Measurements from ENCODE around the gene GID4.

Gene GID4

DNA sequence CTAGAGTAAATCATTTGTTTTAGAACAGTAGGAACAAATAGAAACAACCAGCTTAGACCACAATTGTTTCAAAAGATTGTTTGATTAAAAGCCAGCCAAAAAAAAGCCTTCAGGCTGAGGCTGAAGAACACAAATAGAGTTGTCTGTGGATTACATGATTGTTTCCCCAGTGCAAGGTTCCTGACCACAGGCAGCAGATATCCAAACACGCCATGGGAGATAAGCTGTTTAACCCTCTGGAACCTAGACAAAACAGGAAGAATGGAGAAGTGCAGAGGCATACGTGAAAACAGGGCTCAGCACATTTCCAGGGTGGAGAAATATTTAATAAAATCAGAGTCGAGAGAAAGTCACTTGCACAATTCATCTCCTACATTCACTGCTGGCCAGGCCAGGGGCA lies 21.2 kb upstream of the GID4 start:
- DNase-seq (ENCODE audit: low read depth): no peak

GRCh38 chr17:18018411-18018921 lies 20.7 kb upstream of the GID4 start:
- DNase-seq (ENCODE audit: low read depth): no peak

- DNase-seq (ENCODE audit: low read depth): no peak
Measured at GRCh38 chr17:18019838-18020154, 19.4 kb upstream of the GID4 start.

DNA sequence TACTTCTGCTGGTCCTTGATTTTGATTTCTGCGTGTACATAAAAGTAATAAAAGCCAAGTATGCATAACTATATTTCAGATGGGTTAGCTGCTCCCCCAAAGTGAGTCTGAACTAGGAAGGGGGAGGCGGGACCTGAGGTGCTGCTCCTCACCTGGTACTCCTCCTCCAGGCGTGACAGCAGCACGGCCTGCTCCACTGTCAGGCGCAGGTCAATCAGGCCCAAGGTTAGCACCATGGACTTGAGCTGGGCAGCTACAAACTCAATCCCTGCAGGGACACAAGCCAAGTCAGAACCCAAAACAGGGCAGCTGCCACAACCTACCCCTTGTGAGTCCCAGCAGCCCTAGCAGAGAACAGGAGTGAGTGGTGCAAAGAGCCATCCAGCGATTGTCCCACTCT lies 18.2 kb upstream of the GID4 start:
- no peak for DNase-seq (ENCODE audit: low read depth)

- DNase-seq (ENCODE audit: low read depth): no peak
Measured at GRCh38 chr17:18021372-18021771, 17.8 kb upstream of the GID4 start.

DNA sequence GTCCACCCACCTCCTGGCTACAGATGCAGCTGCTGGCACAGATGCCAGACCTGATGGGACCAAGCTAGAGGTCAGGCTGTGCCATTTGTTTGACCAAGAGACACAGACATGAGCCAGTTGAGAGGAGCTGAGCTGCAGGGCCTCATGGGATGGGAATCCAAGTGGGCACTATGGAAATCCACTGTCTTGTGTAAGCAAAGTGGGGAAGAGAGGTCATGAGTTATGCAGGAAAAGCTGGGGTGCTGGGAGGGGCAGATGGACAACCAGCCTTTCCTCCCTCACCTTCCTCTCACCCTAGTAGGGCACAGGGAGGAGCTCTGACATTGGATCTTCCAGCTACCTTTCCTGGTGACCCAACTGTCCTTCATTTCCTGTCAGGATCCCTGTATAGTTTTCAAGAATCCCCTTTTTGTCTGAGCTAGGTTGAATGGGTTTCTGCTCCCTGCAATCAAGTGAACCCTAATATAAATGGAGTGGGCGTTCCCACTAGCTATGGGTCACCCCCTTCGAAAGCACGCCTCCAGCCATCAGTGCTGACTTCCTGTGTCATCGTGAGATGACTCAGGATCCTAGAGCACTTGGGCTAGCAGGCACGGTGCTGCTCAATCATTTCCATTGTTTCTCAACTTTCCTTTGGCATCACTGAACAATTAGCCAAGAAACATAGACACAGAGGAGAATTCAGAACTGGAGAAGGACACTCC lies 13.8 kb upstream of the GID4 start:
- DNase-seq (ENCODE audit: low read depth): no peak

- no peak for DNase-seq (ENCODE audit: low read depth)
Measured at GRCh38 chr17:18025945-18026776, 13.0 kb upstream of the GID4 start.

GRCh38 chr17:18027280-18027679 lies 11.9 kb upstream of the GID4 start:
- no peak for DNase-seq (ENCODE audit: low read depth)

GRCh38 chr17:18028114-18028951 lies 10.9 kb upstream of the GID4 start:
- no peak for DNase-seq (ENCODE audit: low read depth)

DNA sequence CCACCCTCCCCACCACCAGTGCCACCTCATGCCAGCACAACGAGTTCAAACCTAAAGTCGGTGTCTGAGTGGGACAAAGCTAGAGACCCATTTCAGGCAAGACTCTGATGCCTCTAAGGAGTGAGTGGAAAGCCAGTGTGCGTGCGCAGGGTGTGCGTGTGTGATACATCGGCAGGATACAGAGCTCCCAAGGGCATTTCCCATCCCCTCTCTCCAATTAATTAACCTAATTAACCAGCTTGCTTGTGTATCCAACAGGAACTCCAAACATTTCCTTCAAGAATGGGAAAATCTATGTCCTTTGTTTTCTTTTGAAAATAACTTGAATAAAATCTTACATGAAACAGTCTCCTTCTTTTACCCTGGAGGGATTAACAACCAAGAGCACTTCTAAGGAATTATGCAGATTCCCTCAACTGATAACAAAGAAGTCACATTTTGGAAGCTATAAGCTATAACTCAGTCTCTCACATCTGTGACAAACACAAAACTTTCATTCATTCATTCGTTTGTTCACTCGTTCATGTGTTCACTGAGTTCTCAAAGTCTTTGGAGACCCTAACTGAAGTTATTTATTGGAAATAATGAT lies 10.2 kb upstream of the GID4 start:
- DNase-seq (ENCODE audit: low read depth): no peak

DNA sequence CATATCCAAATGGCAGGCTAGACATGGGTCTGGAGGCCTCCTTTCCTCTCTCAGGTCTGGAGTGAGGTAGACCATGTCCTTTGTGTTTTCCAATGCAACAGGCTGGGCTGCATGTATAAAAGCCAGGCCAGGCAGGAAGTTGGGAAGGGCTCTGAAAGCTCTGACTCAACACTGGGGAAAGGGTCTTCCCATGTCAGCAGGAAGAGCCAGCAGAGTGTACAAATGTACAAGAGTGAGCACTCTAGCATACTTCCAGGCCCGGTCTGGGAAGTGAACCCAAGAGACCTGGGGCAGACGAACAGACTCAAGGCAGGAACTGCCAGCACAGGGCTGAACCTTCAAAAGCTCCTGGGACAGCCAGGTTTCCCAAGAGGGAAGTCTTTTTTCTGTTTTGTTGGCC lies 7.3 kb upstream of the GID4 start:
- no peak for DNase-seq (ENCODE audit: low read depth)

DNA sequence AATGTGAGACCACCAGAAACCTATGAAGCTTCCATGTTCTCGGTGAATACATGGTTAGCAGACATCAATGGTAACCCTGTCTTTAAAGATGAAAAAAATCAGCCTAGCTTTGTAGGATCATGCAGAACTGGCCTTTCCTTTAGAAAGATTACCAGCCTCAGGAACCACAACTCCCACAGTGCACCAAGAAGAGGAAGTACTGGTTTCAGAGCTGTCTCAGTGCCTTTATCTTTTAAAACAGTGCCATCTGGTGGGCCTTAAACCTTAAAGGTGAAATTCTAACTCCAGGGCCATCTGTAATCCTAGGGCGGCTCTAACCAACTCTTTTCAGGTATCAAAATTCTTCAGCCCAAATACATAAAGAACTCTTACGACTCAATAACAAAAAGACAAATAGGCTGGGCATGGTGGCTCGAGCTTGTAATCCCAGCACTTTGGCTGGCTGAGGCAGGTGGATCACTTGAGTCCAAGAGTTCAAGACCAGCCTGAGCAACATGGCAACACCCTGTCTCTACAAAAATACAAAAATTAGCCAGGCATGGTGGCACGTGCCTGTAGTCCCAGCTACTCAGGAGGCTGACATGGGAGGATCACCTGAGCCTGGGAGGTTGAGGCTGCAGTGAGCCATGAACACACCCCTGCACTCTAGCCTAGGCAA lies 5.6 kb upstream of the GID4 start:
- no peak for DNase-seq (ENCODE audit: low read depth)

DNA sequence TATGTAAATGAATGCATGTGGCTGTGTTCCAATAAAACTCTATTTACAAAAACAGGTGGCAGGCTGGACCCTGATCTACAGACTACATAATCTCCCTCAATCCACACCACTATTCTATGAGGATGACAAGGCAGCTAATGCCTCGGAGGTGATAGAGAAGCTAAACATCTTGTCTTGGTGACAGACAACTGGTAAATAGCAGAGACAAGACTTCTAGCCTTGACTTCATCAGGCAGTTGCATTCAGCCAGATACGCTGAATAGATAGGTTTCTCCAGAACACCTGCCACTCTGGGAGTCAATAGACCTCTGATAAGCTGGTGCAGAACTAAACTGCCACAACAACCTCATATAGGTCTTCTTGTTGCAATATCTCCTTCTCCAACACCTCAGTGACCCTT lies 3.5 kb upstream of the GID4 start:
- DNase-seq (ENCODE audit: low read depth): no peak

- no peak for DNase-seq (ENCODE audit: low read depth)
Measured at GRCh38 chr17:18037486-18037885, 1.7 kb upstream of the GID4 start.

DNA sequence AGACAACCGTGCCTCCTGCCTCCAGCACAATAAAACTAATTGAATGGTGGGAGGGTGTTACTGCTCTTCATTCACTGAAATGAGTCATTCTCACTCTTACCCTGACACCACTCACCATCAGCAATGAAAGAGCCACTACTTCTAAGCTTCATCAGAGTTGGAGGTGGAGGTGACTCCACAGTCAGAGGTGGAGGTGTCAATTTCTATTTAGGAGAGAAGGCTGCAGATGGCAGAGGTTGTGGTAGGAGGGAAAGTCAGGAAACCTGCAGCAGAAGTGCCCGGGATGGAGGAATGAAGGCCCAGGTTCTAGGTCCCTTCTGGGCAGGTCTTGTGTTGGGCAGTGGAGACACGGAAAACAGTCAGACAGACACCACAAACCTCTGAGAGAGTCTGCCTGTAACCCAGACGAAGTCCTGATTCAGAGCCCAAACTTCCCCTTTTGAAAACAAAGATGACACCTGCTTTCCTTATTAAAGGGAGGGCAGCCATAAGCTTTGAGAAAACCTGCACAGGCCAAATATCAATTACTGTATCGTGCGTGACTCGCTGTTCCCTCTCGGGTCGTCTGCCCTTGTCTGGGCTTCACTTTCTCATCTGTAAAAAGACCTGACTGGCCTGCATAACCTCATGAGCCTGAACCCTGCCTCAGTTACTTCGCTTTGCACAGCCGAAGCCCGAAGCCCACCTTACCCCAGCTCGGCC lies 908 bp upstream of the GID4 start:
- no peak for DNase-seq (ENCODE audit: low read depth)

DNA sequence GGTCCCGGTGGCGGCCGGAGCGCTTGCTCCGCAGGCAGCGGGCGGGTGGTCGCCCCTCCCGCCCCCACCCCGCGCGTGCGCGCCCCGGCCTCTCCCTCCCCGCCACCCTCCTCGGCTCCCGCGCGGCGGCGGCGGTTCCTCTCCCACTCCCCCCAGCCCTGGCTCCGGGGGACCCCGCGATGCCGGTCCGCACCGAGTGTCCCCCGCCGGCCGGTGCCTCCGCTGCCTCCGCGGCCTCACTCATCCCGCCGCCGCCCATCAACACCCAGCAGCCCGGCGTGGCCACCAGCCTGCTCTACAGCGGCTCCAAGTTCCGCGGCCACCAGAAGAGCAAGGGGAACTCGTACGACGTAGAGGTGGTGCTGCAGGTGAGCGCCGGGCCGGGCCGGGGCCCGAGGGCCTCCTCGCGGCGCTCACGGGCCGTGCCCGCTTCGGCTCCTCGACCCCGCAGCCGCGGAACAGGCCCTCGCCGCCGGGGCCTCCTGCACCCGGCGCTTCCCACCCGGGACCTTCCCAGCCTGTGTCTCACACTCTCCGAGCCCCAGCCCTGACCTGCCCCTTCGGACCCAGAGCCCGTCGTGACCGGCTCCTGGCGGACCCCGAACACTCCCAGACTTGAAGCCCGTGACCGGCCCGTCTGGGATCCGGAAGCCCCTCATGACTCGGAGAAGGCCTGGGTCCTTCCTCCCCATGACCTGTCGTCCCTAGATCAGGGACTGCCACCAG lies 490 bp downstream of the GID4 start:
- DNase-seq (ENCODE audit: low read depth): no peak

GRCh38 chr17:18040261-18040858 lies 1.2 kb downstream of the GID4 start:
- no peak for DNase-seq (ENCODE audit: low read depth)

DNA sequence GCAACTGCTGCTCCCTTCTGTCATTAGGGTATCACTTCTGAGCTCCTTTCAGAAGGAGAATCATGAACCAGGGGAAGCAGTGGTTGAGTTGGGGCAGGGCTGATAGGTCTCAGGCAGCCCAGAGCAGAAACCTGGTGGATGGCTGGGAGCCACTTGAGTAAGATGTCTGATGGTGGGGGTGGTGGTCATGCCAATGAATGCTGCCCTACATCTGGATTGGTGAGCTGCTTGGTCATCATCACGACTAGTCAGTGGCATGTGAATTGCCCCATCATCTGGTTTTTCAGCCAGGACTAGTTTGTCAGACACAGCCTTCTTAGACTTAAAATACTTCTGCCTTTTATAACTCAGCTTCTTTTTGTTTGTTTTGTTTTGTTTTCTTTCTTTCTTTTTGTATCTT lies 2.6 kb downstream of the GID4 start:
- no peak for DNase-seq (ENCODE audit: low read depth)

GRCh38 chr17:18042983-18043382 lies 3.8 kb downstream of the GID4 start:
- DNase-seq (ENCODE audit: low read depth): no peak

DNA sequence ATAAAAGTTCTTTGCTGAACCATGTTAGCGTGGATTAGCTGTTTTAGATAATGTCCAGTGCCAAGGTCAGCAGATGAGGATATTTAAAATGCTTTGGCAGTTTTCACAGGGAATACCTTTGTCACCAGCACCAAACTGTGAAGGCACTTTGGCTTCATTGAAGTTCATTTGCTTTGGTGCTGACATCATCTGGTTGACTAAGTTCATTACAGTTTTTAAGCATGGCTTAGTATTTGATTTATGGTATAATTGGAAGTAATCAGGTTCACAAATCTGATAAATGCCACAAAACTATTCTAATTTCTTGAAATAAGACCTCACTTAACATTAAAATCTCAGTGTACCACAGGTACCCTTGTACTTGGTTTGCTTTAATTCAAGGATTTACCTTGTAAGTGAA lies 4.3 kb downstream of the GID4 start:
- DNase-seq (ENCODE audit: low read depth): no peak
